Endothelial cell of umbilical vein (primary cell): ENCODE results near the gene ABHD13. TPM values are rescaled to one million over a fixed set of nuclear protein-coding genes. Genes with fewer than 3 reads are reported as not detected.

Experiments
- BruUV-seq: library from RNA; stranded (reverse); fragments of 400-500 nt; replicated peaks from 2 replicates; lab custom pipeline; 2021; lab: Mats Ljungman, UMichigan
- CTCF ChIA-PET: fragments of 300-600, 350-600 bp; sonication (Branson Sonifier 250); formaldehyde crosslinking; loops from one replicate; lab custom pipeline; 2021; ENCODE audit warnings: antibody characterized with exemption, inconsistent platforms; lab: Charles Lee
- POLR2A ChIA-PET: fragments of 300-600, 350-600 bp; sonication (Branson Sonifier 250); formaldehyde crosslinking; loops from one replicate; lab custom pipeline; 2021; ENCODE audit warnings: antibody characterized with exemption, inconsistent platforms; lab: Charles Lee
- DNase-seq: peaks from one replicate; pipeline ENCODE4 v3.0.0-alpha.2; 2011; ENCODE audit warnings: low read depth, low spot score
- FAIRE-seq: peaks from 2 replicates; lab custom pipeline; 2011; peaks lifted over from hg19 to GRCh38; lab: Jason Lieb, UNC
- H2AFZ ChIP-seq: 2 replicates; pipeline ENCODE4 v1.6.0; 2012; ENCODE audit warnings: low read depth, low read length, control low read depth, inconsistent platforms
- H3K27ac ChIP-seq: 2 replicates; pipeline ENCODE4 v1.5.1; 2011; ENCODE audit warnings: low read depth, mild to moderate bottlenecking, control low read depth, low read length, moderate library complexity; ENCODE audit not compliant: insufficient read depth
- H3K27me3 ChIP-seq, 2 experiments: 2 replicates each; pipeline versions ENCODE4 v1.6.0 to v1.6.1; 2011; ENCODE audit warnings: low read length in 2 of 2, mixed read lengths in 1 of 2; ENCODE audit not compliant: control insufficient read depth in 2 of 2, insufficient read depth in 2 of 2
- H3K36me3 ChIP-seq, 2 experiments: 2 replicates in 1 of 2; 3 replicates in 1 of 2; pipeline ENCODE4 v1.5.1; 2011; ENCODE audit warnings: low read length in 2 of 2, mild to moderate bottlenecking in 1 of 2, moderate library complexity in 1 of 2; ENCODE audit not compliant: control insufficient read depth in 2 of 2, insufficient read depth in 2 of 2; ENCODE audit errors: extremely low read depth in 1 of 2
- H3K4me1 ChIP-seq: 3 replicates; pipeline ENCODE4 v1.5.1; 2011; ENCODE audit warnings: mild to moderate bottlenecking, low read length; ENCODE audit not compliant: control insufficient read depth, insufficient read depth; ENCODE audit errors: extremely low read depth
- H3K4me2 ChIP-seq: 2 replicates; pipeline ENCODE4 v1.6.1; 2011; ENCODE audit warnings: low read length, control low read depth, mixed read lengths; ENCODE audit not compliant: insufficient read depth
- H3K4me3 ChIP-seq, 3 experiments: fragments of 200-600 bp in 1 of 3; sonication (generic), shearing (Covaris generic) in 1 of 3; replicated peaks in 1 of 3; 2 replicates each; pipeline ENCODE4 v1.5.1; 2011 to 2016; ENCODE audit warnings: control low read depth in 3 of 3, low read length in 3 of 3, mild to moderate bottlenecking in 2 of 3, inconsistent platforms in 1 of 3, low read depth in 1 of 3, moderate library complexity in 1 of 3; ENCODE audit not compliant: insufficient read depth in 1 of 3
- H3K79me2 ChIP-seq: 2 replicates; pipeline ENCODE4 v1.6.0; 2012; ENCODE audit warnings: low read length, inconsistent platforms; ENCODE audit not compliant: control insufficient read depth, insufficient read depth
- H3K9ac ChIP-seq: replicated peaks from 2 replicates; pipeline ENCODE3; 2011; ENCODE audit warnings: low read length, control low read depth; ENCODE audit not compliant: insufficient read depth; ENCODE audit errors: extremely low read depth
- H3K9me1 ChIP-seq: replicated peaks from 3 replicates; pipeline ENCODE4 v1.6.0; 2011; ENCODE audit warnings: mild to moderate bottlenecking, low read length; ENCODE audit not compliant: control insufficient read depth, insufficient read depth; ENCODE audit errors: extremely low read depth
- H3K9me3 ChIP-seq: replicated peaks from 2 replicates; pipeline ENCODE4 v1.5.1; 2012; ENCODE audit warnings: low read length, inconsistent platforms; ENCODE audit not compliant: control insufficient read depth, insufficient read depth
- H4K20me1 ChIP-seq: replicated peaks from 2 replicates; pipeline ENCODE3; 2011; ENCODE audit warnings: mild to moderate bottlenecking, low read length; ENCODE audit not compliant: control insufficient read depth, insufficient read depth; ENCODE audit errors: extremely low read depth
- EZH2 ChIP-seq: IDR thresholded peaks from 2 replicates; pipeline ENCODE4 v1.6.1; 2012; ENCODE audit warnings: borderline replicate concordance, low read depth, mild to moderate bottlenecking, moderate library complexity, low read length, inconsistent platforms; ENCODE audit not compliant: severe bottlenecking
- FOS ChIP-seq: IDR thresholded peaks from 2 replicates; pipeline ENCODE4 v1.6.1; 2011; ENCODE audit warnings: mild to moderate bottlenecking, low read length, moderate library complexity, borderline replicate concordance; ENCODE audit not compliant: insufficient read depth
- GATA2 ChIP-seq: IDR thresholded peaks from 2 replicates; pipeline ENCODE4 v1.7.0; 2011; ENCODE audit warnings: low read depth, mild to moderate bottlenecking, moderate library complexity, mixed read lengths, low read length; ENCODE audit not compliant: insufficient read length, insufficient read depth
- JUN ChIP-seq: IDR thresholded peaks from 2 replicates; pipeline ENCODE4 v1.6.1; 2011; ENCODE audit warnings: borderline replicate concordance, low read depth; ENCODE audit not compliant: insufficient read length, insufficient read depth
- MYC ChIP-seq: IDR thresholded peaks from one replicate; pipeline ENCODE4 v1.6.1; 2011; ENCODE audit warnings: mild to moderate bottlenecking, low read depth, low read length
- POLR2A ChIP-seq: IDR thresholded peaks from 2 replicates; pipeline ENCODE4 v1.6.1; 2012; ENCODE audit warnings: low read depth, mild to moderate bottlenecking, control low read depth, low read length
- POLR2AphosphoS5 ChIP-seq: IDR thresholded peaks from 2 replicates; pipeline ENCODE4 v1.6.1; 2012; ENCODE audit warnings: low read depth, mild to moderate bottlenecking, control low read depth, low read length, moderate library complexity; ENCODE audit not compliant: insufficient read depth
- dilution Hi-C: fragments of 300-500 bp; cut with MboI; formaldehyde crosslinking; loops from one replicate; pipeline ENCODE4 v1.15.0; 2019; ENCODE audit warnings: low sequenced_read_pairs; ENCODE audit not compliant: extremely low pct_ligation_motif_present
- intact Hi-C: fragments of 100-400 bp; cut with micrococcal nuclease; formaldehyde crosslinking; loops from one replicate; pipeline ENCODE4 v1.10.0; 2022
- polyA plus RNA-seq, 4 experiments: library from polyadenylated mRNA; depleted of rRNA in 3 of 4; stranded (reverse) in 3 of 4; unstranded in 1 of 4; fragments of >200 nt; gene quantifications; 2 replicates each; pipeline versions ENCODE4 v1.2.1 to v1.2.3, GENCODE V29; 2011 to 2012; ENCODE audit warnings: missing spikeins in 1 of 4
- total RNA-seq: library from RNA; stranded (reverse); gene quantifications from 2 replicates; pipeline ENCODE4 v1.2.3, GENCODE V29; 2021
- TF ChIP-seq, protein P1 (sequence below), 2 donors: IDR thresholded peaks; 1 replicate in 1 of 2; 2 replicates in 1 of 2; pipeline ENCODE4 v1.5.1; 2011; ENCODE audit warnings: low read length in 2 of 2, mild to moderate bottlenecking in 2 of 2, moderate library complexity in 2 of 2, control low read depth in 1 of 2, inconsistent platforms in 1 of 2, low read depth in 1 of 2; ENCODE audit not compliant: insufficient read depth in 1 of 2; ENCODE audit errors: extremely low read depth in 1 of 2
- TF ChIP-seq, protein P2 (sequence below): IDR thresholded peaks from 2 replicates; pipeline ENCODE4 v1.6.1; 2011; ENCODE audit not compliant: insufficient read depth, insufficient read length

The ABHD13 gene
- total and polyA plus RNA-seq, 2 donors (not counting 3 experiments of a cell fraction or from before 2014, with no cell fraction given), result 3.9 to 7.2 TPM

DNA sequence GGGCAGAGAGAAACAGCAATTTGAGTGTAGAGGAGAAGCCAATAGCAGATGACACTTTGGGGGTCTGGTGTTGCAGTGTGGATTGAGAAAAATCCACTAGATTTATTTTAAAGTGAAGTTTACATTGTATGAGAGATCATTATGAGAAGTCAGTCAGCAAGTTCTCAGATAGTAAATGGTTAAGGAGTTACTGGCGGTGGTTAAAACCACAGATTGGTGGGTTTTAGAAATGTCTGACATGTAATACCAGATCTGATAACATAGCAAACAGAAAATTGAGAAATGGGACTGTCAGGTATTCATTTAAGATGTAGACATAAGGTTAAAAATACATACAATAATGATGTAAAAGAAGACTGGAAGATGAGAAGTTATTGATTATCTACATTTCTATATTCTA is 7.2 kb downstream of the ABHD13 start:
- FAIRE-seq (no peak), DNase-seq (no peak)
- CTCF ChIA-PET, result no interaction called here
- intact Hi-C loops, result no loop called here
- H3K9me1 ChIP-seq, result no peaks in the 10 kb centered on the region
- H3K27me3 ChIP-seq, result no peaks in the 10 kb centered on the region
- no TSS peak for BruUV-seq
- H3K9me3 ChIP-seq, result no peaks in the 10 kb centered on the region
- no peaks in the 10 kb centered on the region for H3K4me1 ChIP-seq
- dilution Hi-C loops, result no loop called here
- no peaks in the 10 kb centered on the region for H3K36me3 ChIP-seq
- peaks cover 9% of the 10 kb centered on the region for H4K20me1 ChIP-seq
- no peak overlapping the region for H3K4me3 ChIP-seq
- peaks cover 59% of the 10 kb centered on the region for H3K79me2 ChIP-seq
- TF ChIP-seq EZH2 (no peak), FOS (no peak), MYC (no peak), POLR2AphosphoS5 (no peak), JUN (no peak), GATA2 (no peak), POLR2A (no peak)
- TF ChIP-seq, protein P1, sequence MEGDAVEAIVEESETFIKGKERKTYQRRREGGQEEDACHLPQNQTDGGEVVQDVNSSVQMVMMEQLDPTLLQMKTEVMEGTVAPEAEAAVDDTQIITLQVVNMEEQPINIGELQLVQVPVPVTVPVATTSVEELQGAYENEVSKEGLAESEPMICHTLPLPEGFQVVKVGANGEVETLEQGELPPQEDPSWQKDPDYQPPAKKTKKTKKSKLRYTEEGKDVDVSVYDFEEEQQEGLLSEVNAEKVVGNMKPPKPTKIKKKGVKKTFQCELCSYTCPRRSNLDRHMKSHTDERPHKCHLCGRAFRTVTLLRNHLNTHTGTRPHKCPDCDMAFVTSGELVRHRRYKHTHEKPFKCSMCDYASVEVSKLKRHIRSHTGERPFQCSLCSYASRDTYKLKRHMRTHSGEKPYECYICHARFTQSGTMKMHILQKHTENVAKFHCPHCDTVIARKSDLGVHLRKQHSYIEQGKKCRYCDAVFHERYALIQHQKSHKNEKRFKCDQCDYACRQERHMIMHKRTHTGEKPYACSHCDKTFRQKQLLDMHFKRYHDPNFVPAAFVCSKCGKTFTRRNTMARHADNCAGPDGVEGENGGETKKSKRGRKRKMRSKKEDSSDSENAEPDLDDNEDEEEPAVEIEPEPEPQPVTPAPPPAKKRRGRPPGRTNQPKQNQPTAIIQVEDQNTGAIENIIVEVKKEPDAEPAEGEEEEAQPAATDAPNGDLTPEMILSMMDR (IDR thresholded peaks at IDR 0.05; ENCODE audit: extremely low read depth in 1 of 2, insufficient read depth in 1 of 2, low read depth in 1 of 2, low read length in 2 of 2), result no peak
- TF ChIP-seq, protein P2, sequence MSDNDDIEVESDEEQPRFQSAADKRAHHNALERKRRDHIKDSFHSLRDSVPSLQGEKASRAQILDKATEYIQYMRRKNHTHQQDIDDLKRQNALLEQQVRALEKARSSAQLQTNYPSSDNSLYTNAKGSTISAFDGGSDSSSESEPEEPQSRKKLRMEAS, result no peak
- H2AFZ ChIP-seq, result no peak overlapping the region
- no peak overlapping the region for H3K27ac ChIP-seq
- no peak overlapping the region for H3K9ac ChIP-seq
- no peak overlapping the region for H3K4me2 ChIP-seq
- POLR2A ChIA-PET, result no interaction called here
